ENCODE measurements around the gene ASCC1. TPM values are rescaled to one million over a fixed set of nuclear protein-coding genes. Genes with fewer than 3 reads are reported as not detected.

ASCC1 gene
- total and polyA plus RNA-seq, 4 experiments from 2014 or later = 14.3 to 24.9 (median 18.6) TPM

DNA sequence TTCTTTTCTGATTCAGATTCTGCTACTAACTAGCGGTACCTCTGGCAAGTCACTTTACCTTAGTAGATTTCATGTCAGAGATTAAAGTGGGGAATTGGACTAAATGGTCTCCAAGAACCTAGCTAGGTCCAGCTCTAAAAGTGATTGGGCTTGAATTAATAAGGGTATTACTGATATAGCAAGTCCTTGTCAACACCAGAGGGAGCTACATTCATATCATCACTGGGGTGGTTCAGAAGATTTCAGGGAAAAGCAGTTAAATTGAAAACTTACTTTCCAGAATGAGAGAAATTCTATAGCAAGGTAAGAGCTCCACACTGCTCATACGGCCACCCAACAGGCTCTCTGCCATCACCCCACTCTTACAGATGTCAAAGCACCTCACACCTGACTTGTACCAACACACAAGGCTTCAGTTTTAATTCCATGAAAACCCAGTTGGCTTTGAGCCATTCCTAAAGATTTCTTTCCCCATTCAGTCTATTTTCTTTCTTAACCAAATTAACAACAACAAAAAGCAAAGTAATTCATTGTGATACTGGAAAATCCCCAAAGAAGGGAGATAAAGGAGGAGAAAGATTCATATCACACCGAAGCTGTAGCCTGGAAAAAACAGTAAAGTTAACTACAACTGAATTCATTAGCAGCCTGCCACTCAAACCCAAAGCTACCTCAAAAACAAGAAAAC is 89.7 kb downstream of the ASCC1 start:
- CTCF ChIA-PET (ENCODE audit: partially characterized antibody) = interaction anchor here (0.7 to 9.4 kb wide), 51 partner anchors 9 to 230 kb away, joined by 3 to 196 read pairs (median 5); partner anchors contain the start of genes ANAPC16, ASCC1, DDIT4 and SPOCK2
- POLR2A ChIA-PET (ENCODE audit: partially characterized antibody) = interaction anchor here (0.9 to 2.8 kb wide), 18 partner anchors 10 to 214 kb away, joined by 3 to 37 read pairs (median 5); partner anchors contain the start of genes ANAPC16, ASCC1 and SPOCK2
- Histone ChIP-seq H3K36me3 (ENCODE audit: insufficient read depth, low read length) (no peaks in the 10 kb centered on the region), H3K27ac (ENCODE audit: low read depth, low read length) (no peak overlapping the region), H3K27me3 (ENCODE audit: insufficient read depth, low read length) (no peaks in the 10 kb centered on the region), H3K4me3 (ENCODE audit: low read length in 2 of 2) (no peak overlapping the region), H3K4me1 (ENCODE audit: insufficient read depth, low read length) (peaks cover 29% of the 10 kb centered on the region), H3K9me3 (ENCODE audit: control insufficient read depth in 1 of 2, low read length in 2 of 2) (no peaks in the 10 kb centered on the region)
- DNase-seq = peak in 3 of 5 donors; percentile 16 to 28 (median 25)
- peak overlapping the region in 5 of 7 donors; percentile 25 to 87 (median 38) for H3K27ac Mint-ChIP-seq
- intact Hi-C loops (cut with micrococcal nuclease) = loop anchor here (1.0 to 5.0 kb wide), 4 partner anchors 39 to 211 kb away; partner anchors contain the start of gene SPOCK2
- peaks cover 4 to 14% of the 10 kb centered on the region in 2 donors for H3K36me3 Mint-ChIP-seq
- H3K4me1 Mint-ChIP-seq = peaks cover 24 to 34% (median 26%) of the 10 kb centered on the region in 4 donors
- no peaks in the 10 kb centered on the region for H3K27me3 Mint-ChIP-seq
- no peaks in the 10 kb centered on the region for H3K9me3 Mint-ChIP-seq
- H3K4me3 Mint-ChIP-seq = no peak overlapping the region

DNA sequence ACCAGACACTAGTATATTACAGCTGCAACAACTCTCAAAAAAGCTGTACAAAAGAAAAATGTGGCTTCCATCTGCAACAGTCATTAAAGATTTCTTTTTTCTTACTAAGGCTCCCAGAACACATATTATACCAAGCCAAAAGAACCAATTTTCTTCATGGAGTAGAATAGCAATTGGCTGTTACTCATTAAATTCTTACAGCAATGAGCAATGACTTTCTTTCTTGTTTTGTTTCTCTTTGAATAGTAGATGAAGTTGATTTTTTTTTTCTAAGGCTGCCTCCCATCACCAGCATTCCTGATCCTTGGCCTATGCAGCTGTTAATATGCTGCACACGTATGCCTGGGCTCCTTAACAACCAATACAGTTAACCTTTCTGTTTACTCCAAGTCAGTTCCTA is 91.1 kb downstream of the ASCC1 start:
- POLR2A ChIA-PET (ENCODE audit: partially characterized antibody) = interaction anchor here (1.7 to 2.8 kb wide), 6 partner anchors 11 to 91 kb away, joined by 4 to 37 read pairs (median 7); partner anchors contain the start of genes ANAPC16, ASCC1 and SPOCK2
- H3K9me3 Mint-ChIP-seq = no peaks in the 10 kb centered on the region

DNA sequence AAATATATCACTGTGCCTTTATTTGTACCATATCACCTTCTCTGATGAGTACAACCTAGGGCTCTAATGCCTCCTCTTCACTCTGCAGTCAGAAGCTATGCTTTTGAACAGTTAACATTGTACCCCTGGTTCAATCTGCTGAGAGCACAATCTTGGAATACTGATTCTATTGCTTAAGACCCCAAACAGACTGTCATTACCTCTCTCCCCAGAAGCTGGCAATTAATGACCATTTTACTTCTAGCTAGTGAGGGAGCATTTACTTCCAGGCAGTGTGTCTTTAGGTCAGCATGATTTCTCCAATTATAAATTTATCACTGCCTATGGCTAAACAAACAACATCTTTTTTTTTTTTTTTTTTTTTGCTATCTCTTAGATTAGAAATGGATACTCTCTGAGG is 91.7 kb downstream of the ASCC1 start:
- DNase-seq = no peak
- Mint-ChIP-seq H3K4me1 (peaks cover 24 to 47% (median 30%) of the 10 kb centered on the region in 4 donors), H3K9me3 (no peaks in the 10 kb centered on the region), H3K4me3 (no peak overlapping the region), H3K27ac (peak overlapping the region in 4 of 7 donors; percentile 3 to 79 (median 56)), H3K36me3 (peaks cover 4 to 12% of the 10 kb centered on the region in 2 donors), H3K27me3 (no peaks in the 10 kb centered on the region)
- Histone ChIP-seq H3K4me1 (ENCODE audit: insufficient read depth, low read length) (peaks cover 29% of the 10 kb centered on the region), H3K27me3 (ENCODE audit: insufficient read depth, low read length) (no peaks in the 10 kb centered on the region), H3K27ac (ENCODE audit: low read depth, low read length) (no peak overlapping the region), H3K36me3 (ENCODE audit: insufficient read depth, low read length) (no peaks in the 10 kb centered on the region), H3K9me3 (ENCODE audit: control insufficient read depth in 1 of 2, low read length in 2 of 2) (no peaks in the 10 kb centered on the region), H3K4me3 (ENCODE audit: low read length in 2 of 2) (no peak overlapping the region)
- ChIA-PET POLR2A (ENCODE audit: partially characterized antibody) (interaction anchor here (0.5 to 2.8 kb wide), 4 partner anchors 10 to 69 kb away, joined by 3 to 37 read pairs (median 8); partner anchors contain the start of gene SPOCK2), CTCF (ENCODE audit: partially characterized antibody) (interaction anchor here (0.7 to 9.4 kb wide), 9 partner anchors 9 to 215 kb away, joined by 3 to 196 read pairs (median 35); partner anchors contain the start of gene DDIT4)
- intact Hi-C loops (cut with micrococcal nuclease) = loop anchor here (2.0 kb wide), 1 partner anchor 16 kb away; no protein-coding TSS in a partner anchor

More for the DNA sequence above, 91.1 kb downstream of the ASCC1 start:
- no peak for DNase-seq
- intact Hi-C loops (cut with micrococcal nuclease) = loop anchor here (2.0 to 5.0 kb wide), 2 partner anchors 16 to 38 kb away; partner anchors contain the start of gene SPOCK2
- H3K27ac ChIP-seq (ENCODE audit: low read depth, low read length) = no peak overlapping the region
- Mint-ChIP-seq H3K4me1 (peaks cover 24 to 43% (median 27%) of the 10 kb centered on the region in 4 donors), H3K4me3 (no peak overlapping the region), H3K36me3 (peaks cover 4 to 13% of the 10 kb centered on the region in 2 donors), H3K27me3 (no peaks in the 10 kb centered on the region), H3K27ac (peak overlapping the region in 4 of 7 donors; percentile 2 to 79 (median 58))
- H3K9me3 ChIP-seq (ENCODE audit: control insufficient read depth in 1 of 2, low read length in 2 of 2) = no peaks in the 10 kb centered on the region
- H3K4me3 ChIP-seq (ENCODE audit: low read length in 2 of 2) = no peak overlapping the region
- peaks cover 29% of the 10 kb centered on the region for H3K4me1 ChIP-seq (ENCODE audit: insufficient read depth, low read length)
- H3K27me3 ChIP-seq (ENCODE audit: insufficient read depth, low read length) = no peaks in the 10 kb centered on the region
- no peaks in the 10 kb centered on the region for H3K36me3 ChIP-seq (ENCODE audit: insufficient read depth, low read length)
- CTCF ChIA-PET (ENCODE audit: partially characterized antibody) = interaction anchor here (0.7 to 9.4 kb wide), 19 partner anchors 10 to 228 kb away, joined by 3 to 196 read pairs (median 9); partner anchors contain the start of gene DDIT4

DNA sequence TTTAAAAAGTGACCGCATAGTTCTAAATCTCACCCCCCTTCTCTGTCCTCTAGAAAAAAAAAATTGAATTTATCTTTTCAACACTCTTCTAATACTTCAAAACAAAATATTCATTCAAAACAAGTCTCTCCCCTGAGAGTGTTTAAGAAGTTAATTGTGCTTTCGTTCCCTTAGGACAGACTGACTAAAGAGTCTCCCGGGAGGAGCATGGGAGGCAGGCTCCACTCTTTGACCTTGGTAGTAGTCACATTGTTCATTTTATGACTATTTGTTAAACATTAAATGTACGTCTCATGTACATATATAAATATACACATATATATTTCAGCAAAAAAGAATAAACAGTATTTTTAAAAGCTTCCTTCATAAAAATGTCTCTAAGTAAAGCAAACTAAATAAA is 92.5 kb downstream of the ASCC1 start:
- intact Hi-C loops (cut with micrococcal nuclease) = loop anchor here (2.0 kb wide), 1 partner anchor 15 kb away; no protein-coding TSS in a partner anchor
- peaks cover 29% of the 10 kb centered on the region for H3K4me1 ChIP-seq (ENCODE audit: insufficient read depth, low read length)
- Mint-ChIP-seq H3K9me3 (no peaks in the 10 kb centered on the region), H3K27me3 (no peaks in the 10 kb centered on the region), H3K4me1 (peaks cover 24 to 47% (median 31%) of the 10 kb centered on the region in 4 donors), H3K36me3 (peaks cover 4 to 9% of the 10 kb centered on the region in 2 donors), H3K4me3 (no peak overlapping the region), H3K27ac (peak overlapping the region in 2 of 7 donors; percentile 62 to 79)
- H3K9me3 ChIP-seq (ENCODE audit: control insufficient read depth in 1 of 2, low read length in 2 of 2) = no peaks in the 10 kb centered on the region
- H3K4me3 ChIP-seq (ENCODE audit: low read length in 2 of 2) = no peak overlapping the region
- no peaks in the 10 kb centered on the region for H3K27me3 ChIP-seq (ENCODE audit: insufficient read depth, low read length)
- no peak for DNase-seq
- CTCF ChIA-PET (ENCODE audit: partially characterized antibody) = interaction anchor here (1.0 to 9.4 kb wide), 8 partner anchors 8 to 216 kb away, joined by 3 to 196 read pairs (median 30); partner anchors contain the start of gene DDIT4
- POLR2A ChIA-PET (ENCODE audit: partially characterized antibody) = interaction anchor here (2.8 kb wide), 1 partner anchor 10 kb away, joined by 11 read pairs; no protein-coding TSS in a partner anchor
- no peak overlapping the region for H3K27ac ChIP-seq (ENCODE audit: low read depth, low read length)
- H3K36me3 ChIP-seq (ENCODE audit: insufficient read depth, low read length) = no peaks in the 10 kb centered on the region

DNA sequence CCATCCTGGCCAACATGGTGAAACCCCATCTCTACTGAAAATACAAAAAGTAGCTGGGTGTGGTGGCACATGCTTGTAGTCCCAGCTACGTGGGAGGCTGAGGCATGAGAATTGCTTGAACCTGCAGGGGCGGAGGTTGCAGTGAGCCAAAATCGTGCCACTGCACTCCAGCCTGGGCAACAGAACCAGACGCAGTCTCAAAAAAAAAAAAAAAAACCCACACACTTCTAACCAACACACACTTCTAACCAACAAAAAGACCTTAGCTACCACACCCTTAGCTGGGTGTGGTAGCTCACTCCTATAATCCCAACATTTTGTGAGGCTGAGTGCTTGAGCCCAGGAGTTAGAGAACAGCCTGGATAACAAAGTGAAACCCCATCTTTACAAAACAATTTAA is 93.9 kb downstream of the ASCC1 start:
- CTCF ChIA-PET (ENCODE audit: partially characterized antibody) = interaction anchor here (0.7 to 9.4 kb wide), 10 partner anchors 8 to 218 kb away, joined by 3 to 196 read pairs (median 4); no protein-coding TSS in a partner anchor
- DNase-seq = no peak
- peak overlapping the region; percentile 14 to 79 (median 66) for H3K27ac Mint-ChIP-seq
- H3K9me3 ChIP-seq (ENCODE audit: control insufficient read depth in 1 of 2, low read length in 2 of 2) = no peaks in the 10 kb centered on the region
- no peaks in the 10 kb centered on the region for H3K36me3 ChIP-seq (ENCODE audit: insufficient read depth, low read length)
- no peaks in the 10 kb centered on the region for H3K27me3 ChIP-seq (ENCODE audit: insufficient read depth, low read length)
- intact Hi-C loops (cut with micrococcal nuclease) = no loop called here
- no peak overlapping the region for H3K27ac ChIP-seq (ENCODE audit: low read depth, low read length)
- peaks cover 24 to 51% (median 33%) of the 10 kb centered on the region in 4 donors for H3K4me1 Mint-ChIP-seq
- peaks cover 29% of the 10 kb centered on the region for H3K4me1 ChIP-seq (ENCODE audit: insufficient read depth, low read length)
- POLR2A ChIA-PET (ENCODE audit: partially characterized antibody) = interaction anchor here (0.7 to 1.7 kb wide), 3 partner anchors 33 to 36 kb away, joined by 3 to 6 read pairs (median 3); partner anchors contain the start of gene SPOCK2
- no peaks in the 10 kb centered on the region for H3K27me3 Mint-ChIP-seq
- H3K4me3 ChIP-seq (ENCODE audit: low read length in 2 of 2) = no peak overlapping the region
- H3K9me3 Mint-ChIP-seq = no peaks in the 10 kb centered on the region
- H3K36me3 Mint-ChIP-seq = peaks cover 0 to 3% of the 10 kb centered on the region in 2 donors
- H3K4me3 Mint-ChIP-seq = peak overlapping the region in 7 of 8 donors; percentile 28 to 70 (median 44)

DNA sequence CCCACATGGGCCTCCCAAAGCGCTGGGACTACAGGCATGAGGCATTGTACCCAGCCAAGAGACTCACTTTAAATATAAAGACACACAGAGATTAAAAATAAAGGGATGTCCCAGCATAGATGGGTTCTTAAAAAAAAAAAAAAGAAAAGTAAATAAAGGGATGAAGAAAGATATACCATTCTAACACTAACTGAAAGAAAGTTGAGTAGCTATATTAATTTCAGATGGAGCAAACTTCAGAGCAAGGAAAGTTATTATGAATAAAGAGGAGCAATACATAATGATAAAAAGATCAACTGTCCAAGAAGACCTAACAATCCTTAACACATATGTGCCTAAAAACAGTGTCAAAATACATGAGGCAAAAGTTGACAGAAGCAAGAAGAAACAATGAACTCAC is 94.7 kb downstream of the ASCC1 start:
- ChIA-PET POLR2A (ENCODE audit: partially characterized antibody) (no interaction called here), CTCF (ENCODE audit: partially characterized antibody) (interaction anchor here (1.2 to 9.4 kb wide), 2 partner anchors 72 to 218 kb away, joined by 3 to 196 read pairs; no protein-coding TSS in a partner anchor)
- Mint-ChIP-seq H3K27ac (peak overlapping the region in 6 of 7 donors; percentile 14 to 79 (median 50)), H3K4me3 (peak overlapping the region in 4 of 8 donors; percentile 2 to 45 (median 16)), H3K9me3 (peaks cover 0 to 1% (median 0%) of the 10 kb centered on the region in 8 donors), H3K27me3 (no peaks in the 10 kb centered on the region), H3K4me1 (peaks cover 21 to 51% (median 30%) of the 10 kb centered on the region in 4 donors), H3K36me3 (peaks cover 1 to 2% of the 10 kb centered on the region in 2 donors)
- H3K36me3 ChIP-seq (ENCODE audit: insufficient read depth, low read length) = no peaks in the 10 kb centered on the region
- no peaks in the 10 kb centered on the region for H3K9me3 ChIP-seq (ENCODE audit: control insufficient read depth in 1 of 2, low read length in 2 of 2)
- H3K4me1 ChIP-seq (ENCODE audit: insufficient read depth, low read length) = peaks cover 25% of the 10 kb centered on the region
- intact Hi-C loops (cut with micrococcal nuclease) = no loop called here
- H3K27me3 ChIP-seq (ENCODE audit: insufficient read depth, low read length) = no peaks in the 10 kb centered on the region
- H3K4me3 ChIP-seq (ENCODE audit: low read length in 2 of 2) = no peak overlapping the region
- H3K27ac ChIP-seq (ENCODE audit: low read depth, low read length) = no peak overlapping the region
- no peak for DNase-seq

Data from CD4-positive, alpha-beta memory T cell (primary cell).